Small intestine (tissue), 7 donors: ENCODE results near the gene TGIF1. TPM values are rescaled to one million over a fixed set of nuclear protein-coding genes. Genes with fewer than 3 reads are reported as not detected.

ENCODE experiments used
- DNase-seq, 2 donors: peaks; one replicate each; pipeline versions ENCODE4 v3.0.0 to v3.0.0-alpha.2; 2013
- FAIRE-seq: peaks from 2 replicates; lab custom pipeline; 2012; peaks lifted over from hg19 to GRCh38; lab: Jason Lieb, UNC
- H3K27ac ChIP-seq, 3 donors: one replicate each; pipeline ENCODE4 v1.5.1; 2013; ENCODE audit warnings: low read length in 2 of 3, mild to moderate bottlenecking in 2 of 3, control low read depth in 1 of 3, inconsistent platforms in 1 of 3, low read depth in 1 of 3, moderate library complexity in 1 of 3
- H3K27me3 ChIP-seq, 3 donors: one replicate each; pipeline ENCODE4 v1.6.1; 2013; ENCODE audit warnings: low read length in 3 of 3, inconsistent platforms in 1 of 3; ENCODE audit not compliant: control insufficient read depth in 3 of 3, insufficient read depth in 3 of 3
- H3K36me3 ChIP-seq, 3 donors: one replicate each; pipeline ENCODE4 v1.6.1; 2013; ENCODE audit warnings: low read length in 3 of 3, inconsistent platforms in 1 of 3, low read depth in 1 of 3, mild to moderate bottlenecking in 1 of 3, moderate library complexity in 1 of 3; ENCODE audit not compliant: control insufficient read depth in 3 of 3, insufficient read depth in 2 of 3
- H3K4me1 ChIP-seq, 3 donors: one replicate each; pipeline ENCODE4 v1.6.1; 2013; ENCODE audit warnings: low read length in 2 of 3, inconsistent platforms in 1 of 3, low read depth in 1 of 3, mild to moderate bottlenecking in 1 of 3, moderate library complexity in 1 of 3; ENCODE audit not compliant: control insufficient read depth in 3 of 3, insufficient read depth in 2 of 3
- H3K4me3 ChIP-seq, 3 donors: one replicate each; pipeline ENCODE4 v1.5.1; 2013; ENCODE audit warnings: low read length in 3 of 3, control low read depth in 1 of 3, inconsistent platforms in 1 of 3, low read depth in 1 of 3, mild to moderate bottlenecking in 1 of 3, moderate library complexity in 1 of 3
- H3K9me3 ChIP-seq, 2 donors: one replicate each; pipeline ENCODE4 v1.6.1; 2013; ENCODE audit warnings: low read depth in 1 of 2, low read length in 1 of 2; ENCODE audit not compliant: control insufficient read depth in 2 of 2, insufficient read depth in 1 of 2
- WGBS, 3 donors: extraction: QIAGEN DNeasy Blood & Tissue Kit; methylation state at CpG; one replicate each; pipeline ENCODE4 v1.1.7; 2013; 5-methylcytosine and 5-hydroxymethylcytosine counted together
- polyA plus RNA-seq, 4 donors: library from polyadenylated mRNA; stranded (reverse) in 3 of 4; unstranded in 1 of 4; fragments of 200-250 nt in 3 of 4; fragments of 120-200 nt in 1 of 4; gene quantifications; one replicate each; pipeline versions ENCODE4 v1.2.1 to v1.2.3, GENCODE V29; 2013
- donor health status: healthy with polysubstance abuse.
- donor health status: control.
- donor health status: control.
- donor health status: Bipolar disorder and iron deficiency.
- donor health status: healthy.

Gene TGIF1
- polyA plus RNA-seq, 4 donors = 20.0 to 73.0 (median 35.3) TPM

GRCh38 chr18:3441290-3441689, 8.7 kb upstream of the TGIF1 start:
- WGBS, 3 donors = 6 to 22% (median 11%) methylated on average over 2 of the region's 2 CpGs
- no peak for FAIRE-seq

GRCh38 chr18:3442919-3443318, 7.1 kb upstream of the TGIF1 start:
- H3K27me3 ChIP-seq = no peaks in the 10 kb centered on the region
- H3K4me1 ChIP-seq = peaks cover 0 to 31% (median 0%) of the 10 kb centered on the region in 3 donors
- DNase-seq = no peak
- H3K27ac ChIP-seq = no peak overlapping the region
- no peak for FAIRE-seq
- no peaks in the 10 kb centered on the region for H3K9me3 ChIP-seq
- H3K4me3 ChIP-seq = no peak overlapping the region
- no peaks in the 10 kb centered on the region for H3K36me3 ChIP-seq
- 62 to 74% (median 69%) methylated on average over 4 of the region's 4 CpGs for WGBS, 3 donors

More at GRCh38 chr18:3441290-3441689, 8.7 kb upstream of the TGIF1 start:
- Histone ChIP-seq H3K4me3 (no peak overlapping the region), H3K9me3 (no peaks in the 10 kb centered on the region), H3K4me1 (peaks cover 0 to 23% (median 0%) of the 10 kb centered on the region in 3 donors), H3K27ac (peak overlapping the region in 1 of 3 donors; percentile 71), H3K36me3 (no peaks in the 10 kb centered on the region), H3K27me3 (no peaks in the 10 kb centered on the region)
- peak; percentile 55 to 60 for DNase-seq

GRCh38 chr18:3444296-3444695, 5.7 kb upstream of the TGIF1 start:
- 90 to 92% (median 91%) methylated on average over 3 of the region's 3 CpGs for WGBS, 3 donors
- no peaks in the 10 kb centered on the region for H3K27me3 ChIP-seq
- H3K36me3 ChIP-seq = no peaks in the 10 kb centered on the region
- DNase-seq (no peak), FAIRE-seq (no peak)
- H3K9me3 ChIP-seq = no peaks in the 10 kb centered on the region
- H3K4me1 ChIP-seq = peaks cover 0 to 31% (median 0%) of the 10 kb centered on the region in 3 donors
- no peak overlapping the region for H3K27ac ChIP-seq
- no peak overlapping the region for H3K4me3 ChIP-seq

GRCh38 chr18:3444954-3445353, 5.0 kb upstream of the TGIF1 start:
- no peak for FAIRE-seq

GRCh38 chr18:3447068-3447894, 2.7 kb upstream of the TGIF1 start:
- Histone ChIP-seq H3K4me3 (peak overlapping the region; percentile 14 to 94 (median 80)), H3K27ac (peak overlapping the region; percentile 81 to 100 (median 92)), H3K36me3 (no peaks in the 10 kb centered on the region), H3K4me1 (peaks cover 0 to 13% (median 0%) of the 10 kb centered on the region in 3 donors), H3K27me3 (no peaks in the 10 kb centered on the region), H3K9me3 (no peaks in the 10 kb centered on the region)
- DNase-seq = peak; percentile 20 to 80
- 3 to 8% (median 7%) methylated on average over 22 of the region's 22 CpGs for WGBS, 3 donors
- FAIRE-seq = no peak

More at GRCh38 chr18:3444954-3445353, 5.0 kb upstream of the TGIF1 start:
- Histone ChIP-seq H3K4me1 (peaks cover 0 to 27% (median 0%) of the 10 kb centered on the region in 3 donors), H3K36me3 (no peaks in the 10 kb centered on the region), H3K27ac (no peak overlapping the region), H3K9me3 (no peaks in the 10 kb centered on the region), H3K4me3 (no peak overlapping the region), H3K27me3 (no peaks in the 10 kb centered on the region)
- DNase-seq = no peak
- WGBS, 3 donors = 86 to 90% (median 88%) methylated on average over 5 of the region's 5 CpGs

GRCh38 chr18:3447895-3448837, 1.8 kb upstream of the TGIF1 start:
- H3K9me3 ChIP-seq = no peaks in the 10 kb centered on the region
- no peaks in the 10 kb centered on the region for H3K27me3 ChIP-seq
- DNase-seq = peak; percentile 96 to 99
- H3K4me3 ChIP-seq = peak overlapping the region; percentile 74 to 94 (median 80)
- H3K27ac ChIP-seq = peak overlapping the region; percentile 81 to 100 (median 92)
- 0% methylated on average over 62 to 63 of the region's 63 CpGs for WGBS, 3 donors
- peaks cover 0 to 13% (median 0%) of the 10 kb centered on the region in 3 donors for H3K4me1 ChIP-seq
- FAIRE-seq = no peak
- H3K36me3 ChIP-seq = no peaks in the 10 kb centered on the region

- WGBS, 3 donors = 0% methylated on average over 38 of the region's 38 CpGs
- peak overlapping the region; percentile 74 to 94 (median 80) for H3K4me3 ChIP-seq
- H3K27ac ChIP-seq = peak overlapping the region; percentile 81 to 100 (median 92)
- FAIRE-seq (no peak), DNase-seq (peak; percentile 83 to 91)
- peaks cover 0 to 13% (median 0%) of the 10 kb centered on the region in 3 donors for H3K4me1 ChIP-seq
- H3K27me3 ChIP-seq = no peaks in the 10 kb centered on the region
- no peaks in the 10 kb centered on the region for H3K9me3 ChIP-seq
- H3K36me3 ChIP-seq = no peaks in the 10 kb centered on the region
Measured at GRCh38 chr18:3448838-3449511, 997 bp upstream of the TGIF1 start.
